ENCODE data around the gene TMBIM4. TPM values are rescaled to one million over a fixed set of nuclear protein-coding genes. Genes with fewer than 3 reads are reported as not detected.
A peak's percentile ranks its signal among the peaks of the same experiment; 100 is the strongest.

TMBIM4 gene
- total RNA-seq, 1 experiment from 2014 or later = 36.3 TPM

GRCh38 chr12:66210840-66211239 lies 41.0 kb upstream of the TMBIM4 start:
- no peaks in the 10 kb centered on the region for H3K4me1 ChIP-seq (ENCODE audit: insufficient read depth, low read length)
- H3K9ac ChIP-seq (ENCODE audit: low read length) = no peak overlapping the region
- DNase-seq = no peak
- no peak overlapping the region for H3K4me2 ChIP-seq (ENCODE audit: low read length)
- intact Hi-C loops (cut with micrococcal nuclease) = no loop called here
- no peaks in the 10 kb centered on the region for H3K36me3 ChIP-seq (ENCODE audit: low read depth, low read length)
- H3K27me3 ChIP-seq (ENCODE audit: low read length) = peaks cover 61% of the 10 kb centered on the region
- BruUV-seq (replicated peaks) = no TSS peak
- ATAC-seq = no peak
- no peaks in the 10 kb centered on the region for H3K9me3 ChIP-seq (ENCODE audit: low read length)
- no peaks in the 10 kb centered on the region for H4K20me1 ChIP-seq (ENCODE audit: low read length)
- H3K4me3 ChIP-seq (ENCODE audit: low read length) = no peak overlapping the region
- H3K79me2 ChIP-seq (ENCODE audit: low read length) = no peaks in the 10 kb centered on the region
- ChIA-PET CTCF (no interaction called here), POLR2A (ENCODE audit: unreplicated experiment) (no interaction called here)
- no peak overlapping the region for H2AFZ ChIP-seq (ENCODE audit: low read length)
- H3K27ac ChIP-seq (ENCODE audit: low read length) = no peak overlapping the region
- H3K9me2 ChIP-seq (replicated peaks; ENCODE audit: low read length) = no peaks in the 10 kb centered on the region
- TF ChIP-seq, protein P1, sequence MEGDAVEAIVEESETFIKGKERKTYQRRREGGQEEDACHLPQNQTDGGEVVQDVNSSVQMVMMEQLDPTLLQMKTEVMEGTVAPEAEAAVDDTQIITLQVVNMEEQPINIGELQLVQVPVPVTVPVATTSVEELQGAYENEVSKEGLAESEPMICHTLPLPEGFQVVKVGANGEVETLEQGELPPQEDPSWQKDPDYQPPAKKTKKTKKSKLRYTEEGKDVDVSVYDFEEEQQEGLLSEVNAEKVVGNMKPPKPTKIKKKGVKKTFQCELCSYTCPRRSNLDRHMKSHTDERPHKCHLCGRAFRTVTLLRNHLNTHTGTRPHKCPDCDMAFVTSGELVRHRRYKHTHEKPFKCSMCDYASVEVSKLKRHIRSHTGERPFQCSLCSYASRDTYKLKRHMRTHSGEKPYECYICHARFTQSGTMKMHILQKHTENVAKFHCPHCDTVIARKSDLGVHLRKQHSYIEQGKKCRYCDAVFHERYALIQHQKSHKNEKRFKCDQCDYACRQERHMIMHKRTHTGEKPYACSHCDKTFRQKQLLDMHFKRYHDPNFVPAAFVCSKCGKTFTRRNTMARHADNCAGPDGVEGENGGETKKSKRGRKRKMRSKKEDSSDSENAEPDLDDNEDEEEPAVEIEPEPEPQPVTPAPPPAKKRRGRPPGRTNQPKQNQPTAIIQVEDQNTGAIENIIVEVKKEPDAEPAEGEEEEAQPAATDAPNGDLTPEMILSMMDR (conservative IDR thresholded peaks at IDR 0.05; ENCODE audit: low read depth, low read length) = no peak
- TF ChIP-seq EZH2 (IDR thresholded peaks at IDR 0.05; ENCODE audit: low read length, unreplicated experiment) = no peak
- no peak for TF ChIP-seq EZH2phosphoT487 (IDR thresholded peaks at IDR 0.05; ENCODE audit: borderline replicate concordance, low read length)
- no peaks in the 10 kb centered on the region for H3F3A ChIP-seq (ENCODE audit: low read length, unreplicated experiment)

GRCh38 chr12:66206141-66206540 lies 36.3 kb upstream of the TMBIM4 start:
- POLR2A ChIA-PET (ENCODE audit: unreplicated experiment) = no interaction called here
- no peak for TF ChIP-seq EZH2 (IDR thresholded peaks at IDR 0.05; ENCODE audit: low read length, unreplicated experiment)
- no peak for TF ChIP-seq EZH2phosphoT487 (IDR thresholded peaks at IDR 0.05; ENCODE audit: borderline replicate concordance, low read length)
- TF ChIP-seq, protein P1 (conservative IDR thresholded peaks at IDR 0.05; ENCODE audit: low read depth, low read length) = no peak

GRCh38 chr12:66203820-66204219 lies 34.0 kb upstream of the TMBIM4 start:
- Histone ChIP-seq H3K36me3 (ENCODE audit: low read depth, low read length) (no peaks in the 10 kb centered on the region), H3K4me3 (ENCODE audit: low read length) (no peak overlapping the region), H3K27me3 (ENCODE audit: low read length) (peaks cover 58% of the 10 kb centered on the region), H4K20me1 (ENCODE audit: low read length) (no peaks in the 10 kb centered on the region), H3K79me2 (ENCODE audit: low read length) (no peaks in the 10 kb centered on the region), H3F3A (ENCODE audit: low read length, unreplicated experiment) (no peaks in the 10 kb centered on the region), H3K9ac (ENCODE audit: low read length) (no peak overlapping the region), H3K4me2 (ENCODE audit: low read length) (no peak overlapping the region), H3K27ac (ENCODE audit: low read length) (no peak overlapping the region), H2AFZ (ENCODE audit: low read length) (no peak overlapping the region), H3K9me2 (replicated peaks; ENCODE audit: low read length) (no peaks in the 10 kb centered on the region), H3K4me1 (ENCODE audit: insufficient read depth, low read length) (no peaks in the 10 kb centered on the region), H3K9me3 (ENCODE audit: low read length) (no peaks in the 10 kb centered on the region)
- DNase-seq (peak; percentile 9), ATAC-seq (no peak)
- TF ChIP-seq, protein P1 (conservative IDR thresholded peaks at IDR 0.05; ENCODE audit: low read depth, low read length) = no peak
- TF ChIP-seq EZH2phosphoT487 (IDR thresholded peaks at IDR 0.05; ENCODE audit: borderline replicate concordance, low read length) = no peak
- TF ChIP-seq EZH2 (IDR thresholded peaks at IDR 0.05; ENCODE audit: low read length, unreplicated experiment) = no peak
- intact Hi-C loops (cut with micrococcal nuclease) = no loop called here
- BruUV-seq (replicated peaks) = no TSS peak
- ChIA-PET CTCF (no interaction called here), POLR2A (ENCODE audit: unreplicated experiment) (no interaction called here)

More at GRCh38 chr12:66206141-66206540, 36.3 kb upstream of the TMBIM4 start:
- CTCF ChIA-PET = no interaction called here
- Histone ChIP-seq H4K20me1 (ENCODE audit: low read length) (no peaks in the 10 kb centered on the region), H3K27me3 (ENCODE audit: low read length) (peaks cover 75% of the 10 kb centered on the region), H3K4me2 (ENCODE audit: low read length) (no peak overlapping the region), H3K4me1 (ENCODE audit: insufficient read depth, low read length) (no peaks in the 10 kb centered on the region), H3K79me2 (ENCODE audit: low read length) (no peaks in the 10 kb centered on the region), H3K36me3 (ENCODE audit: low read depth, low read length) (no peaks in the 10 kb centered on the region), H3K27ac (ENCODE audit: low read length) (no peak overlapping the region), H3K9ac (ENCODE audit: low read length) (no peak overlapping the region), H3K9me3 (ENCODE audit: low read length) (no peaks in the 10 kb centered on the region), H3F3A (ENCODE audit: low read length, unreplicated experiment) (no peaks in the 10 kb centered on the region), H3K9me2 (replicated peaks; ENCODE audit: low read length) (no peaks in the 10 kb centered on the region), H3K4me3 (ENCODE audit: low read length) (no peak overlapping the region), H2AFZ (ENCODE audit: low read length) (no peak overlapping the region)
- intact Hi-C loops (cut with micrococcal nuclease) = no loop called here
- no TSS peak for BruUV-seq (replicated peaks)
- ATAC-seq (no peak), DNase-seq (no peak)

Data from PC-3 (cell line).